Neural progenitor cell (in vitro differentiated cells): ENCODE measurements around the gene GP2.

ENCODE experiments used
- EZH2 ChIP-seq: fragments of 200-600 bp; sonication (generic); IDR thresholded peaks from 2 replicates; pipeline ENCODE4 v1.6.1; 2017; ENCODE audit warnings: antibody characterized with exemption, mild to moderate bottlenecking, moderate library complexity
- EZH2phosphoT487 ChIP-seq: fragments of 200-600 bp; sonication (generic); IDR thresholded peaks from 2 replicates; pipeline ENCODE4 v1.6.1; 2017; ENCODE audit warnings: antibody characterized with exemption
- TF ChIP-seq, protein P1 (sequence below): fragments of 200-600 bp; sonication (generic); IDR thresholded peaks from 2 replicates; pipeline ENCODE4 v1.5.1; 2017; ENCODE audit warnings: antibody characterized with exemption, mild to moderate bottlenecking

DNA sequence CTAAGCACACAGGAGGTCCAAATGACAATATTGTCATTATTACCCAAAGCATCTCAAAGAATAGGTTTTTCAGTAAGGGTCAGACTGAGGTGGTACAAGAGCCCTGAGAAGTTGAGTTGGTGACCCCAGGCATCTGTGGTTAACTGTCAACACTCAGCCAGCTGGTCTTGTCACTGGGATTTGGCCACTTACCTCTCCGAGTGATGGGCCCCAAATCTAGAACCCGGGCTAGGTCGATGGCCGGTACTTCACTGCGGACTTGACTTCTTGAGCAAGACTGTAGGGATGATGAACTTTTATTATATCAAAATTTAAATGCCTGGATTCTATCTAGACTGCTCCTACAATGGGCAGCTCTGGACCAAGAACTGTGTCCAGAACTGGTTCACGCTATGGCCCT lies 11.5 kb downstream of the GP2 start:
- no peak for TF ChIP-seq EZH2
- TF ChIP-seq, protein P1, sequence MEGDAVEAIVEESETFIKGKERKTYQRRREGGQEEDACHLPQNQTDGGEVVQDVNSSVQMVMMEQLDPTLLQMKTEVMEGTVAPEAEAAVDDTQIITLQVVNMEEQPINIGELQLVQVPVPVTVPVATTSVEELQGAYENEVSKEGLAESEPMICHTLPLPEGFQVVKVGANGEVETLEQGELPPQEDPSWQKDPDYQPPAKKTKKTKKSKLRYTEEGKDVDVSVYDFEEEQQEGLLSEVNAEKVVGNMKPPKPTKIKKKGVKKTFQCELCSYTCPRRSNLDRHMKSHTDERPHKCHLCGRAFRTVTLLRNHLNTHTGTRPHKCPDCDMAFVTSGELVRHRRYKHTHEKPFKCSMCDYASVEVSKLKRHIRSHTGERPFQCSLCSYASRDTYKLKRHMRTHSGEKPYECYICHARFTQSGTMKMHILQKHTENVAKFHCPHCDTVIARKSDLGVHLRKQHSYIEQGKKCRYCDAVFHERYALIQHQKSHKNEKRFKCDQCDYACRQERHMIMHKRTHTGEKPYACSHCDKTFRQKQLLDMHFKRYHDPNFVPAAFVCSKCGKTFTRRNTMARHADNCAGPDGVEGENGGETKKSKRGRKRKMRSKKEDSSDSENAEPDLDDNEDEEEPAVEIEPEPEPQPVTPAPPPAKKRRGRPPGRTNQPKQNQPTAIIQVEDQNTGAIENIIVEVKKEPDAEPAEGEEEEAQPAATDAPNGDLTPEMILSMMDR: no peak
- no peak for TF ChIP-seq EZH2phosphoT487
